HepG2 (cell line): Measurements from ENCODE around the gene HMMR. TPM values are rescaled to one million over a fixed set of nuclear protein-coding genes. Genes with fewer than 3 reads are reported as not detected.

ENCODE experiments used
- DR1 ChIP-seq: sonication (generic); formaldehyde crosslinking; IDR thresholded peaks from 2 replicates; pipeline ENCODE4 v1.8.0; 2021; ENCODE audit warnings: mild to moderate bottlenecking, missing genetic modification reagents, inconsistent platforms
- HNRNPK ChIP-seq: fragments of 200-400 bp; formaldehyde crosslinking; IDR thresholded peaks from 2 replicates; pipeline ENCODE4 v1.6.1; 2018; ENCODE audit warnings: low read length, low read depth, moderate library complexity, mild to moderate bottlenecking; ENCODE audit not compliant: poor library complexity, severe bottlenecking
- HOXA9 ChIP-seq: sonication (generic); formaldehyde crosslinking; IDR thresholded peaks from 2 replicates; pipeline ENCODE4 v1.8.1; 2022; ENCODE audit warnings: missing genetic modification reagents, mild to moderate bottlenecking, moderate library complexity, borderline replicate concordance
- ONECUT2 ChIP-seq: sonication (generic); formaldehyde crosslinking; IDR thresholded peaks from 2 replicates; pipeline ENCODE4 v1.4.0; 2020; ENCODE audit warnings: missing genetic modification reagents
- PAWR ChIP-seq: sonication (generic); formaldehyde crosslinking; IDR thresholded peaks from 2 replicates; pipeline ENCODE4 v1.4.0; 2020; ENCODE audit warnings: missing genetic modification reagents, mild to moderate bottlenecking, borderline replicate concordance
- SOX6 ChIP-seq, 2 experiments: fragments of 450-650 bp in 1 of 2; sonication (generic) in 1 of 2; formaldehyde crosslinking in 1 of 2; IDR thresholded peaks; 2 replicates each; pipeline versions ENCODE4 v1.4.0 to v1.6.1; 2017 to 2020; ENCODE audit warnings: antibody characterized with exemption in 1 of 2, mild to moderate bottlenecking in 1 of 2, missing genetic modification reagents in 1 of 2
- SP2 ChIP-seq: sonication (generic); formaldehyde crosslinking; IDR thresholded peaks from 2 replicates; pipeline ENCODE4 v1.5.1; 2020; ENCODE audit warnings: mild to moderate bottlenecking, missing genetic modification reagents
- ZNF251 ChIP-seq: sonication (generic); formaldehyde crosslinking; IDR thresholded peaks from 2 replicates; pipeline ENCODE4 v1.9.0; 2021; ENCODE audit warnings: mild to moderate bottlenecking, missing genetic modification reagents
- ZNF317 ChIP-seq: sonication (generic); formaldehyde crosslinking; IDR thresholded peaks from 2 replicates; pipeline ENCODE4 v1.5.0; 2020; ENCODE audit warnings: mild to moderate bottlenecking, missing genetic modification reagents
- ZNF777 ChIP-seq: sonication (generic); formaldehyde crosslinking; IDR thresholded peaks from 2 replicates; pipeline ENCODE4 v1.4.0; 2020; ENCODE audit warnings: missing genetic modification reagents
- ZNF878 ChIP-seq: sonication (generic); formaldehyde crosslinking; IDR thresholded peaks from 2 replicates; pipeline ENCODE4 v1.8.1; 2023; ENCODE audit warnings: mild to moderate bottlenecking, missing genetic modification reagents, moderate library complexity
- polyA plus RNA-seq, 8 experiments: library from polyadenylated mRNA; depleted of rRNA in 3 of 8; stranded (reverse) in 7 of 8; unstranded in 1 of 8; fragments of >200 nt; fragmentation: Illumina TruSeq in 4 of 8; extraction: Trizol in 4 of 8; gene quantifications; 2 replicates each; pipeline versions ENCODE4 v1.2.1 to v1.2.3, GENCODE V29; 2011 to 2016; ENCODE audit warnings: low read depth in 4 of 8, missing spikeins in 1 of 8, mixed read lengths in 1 of 8; ENCODE audit not compliant: insufficient read depth in 1 of 8
- total RNA-seq, 5 experiments: library from RNA; depleted of rRNA; stranded (reverse); fragments of >200 nt; fragmentation: Illumina TruSeq; extraction: Trizol; gene quantifications; 2 replicates each; pipeline ENCODE4 v1.2.3, GENCODE V29; 2016; ENCODE audit warnings: low read depth in 1 of 5
- TF ChIP-seq, protein P1 (sequence below): sonication (generic); formaldehyde crosslinking; IDR thresholded peaks from 2 replicates; pipeline ENCODE4 v1.9.0; 2022; ENCODE audit warnings: low read depth, missing genetic modification reagents
- TF ChIP-seq, protein P2 (sequence below): sonication (generic); formaldehyde crosslinking; IDR thresholded peaks from 2 replicates; pipeline ENCODE4 v1.4.0; 2020; ENCODE audit warnings: missing genetic modification reagents, low read depth, mild to moderate bottlenecking, borderline replicate concordance
- TF ChIP-seq, protein P3 (sequence below): sonication (generic); formaldehyde crosslinking; IDR thresholded peaks from 2 replicates; pipeline ENCODE4 v1.8.0; 2023; ENCODE audit warnings: mild to moderate bottlenecking, missing genetic modification reagents
- TF ChIP-seq, protein P4 (sequence below): sonication (generic); formaldehyde crosslinking; IDR thresholded peaks from 2 replicates; pipeline ENCODE4 v1.4.0; 2020; ENCODE audit warnings: missing genetic modification reagents
- TF ChIP-seq, protein P5 (sequence below): sonication (generic); formaldehyde crosslinking; IDR thresholded peaks from 2 replicates; pipeline ENCODE4 v1.4.0; 2020; ENCODE audit warnings: missing genetic modification reagents
- TF ChIP-seq, protein P6 (sequence below): sonication (generic); formaldehyde crosslinking; IDR thresholded peaks from 2 replicates; pipeline ENCODE4 v1.5.1; 2020; ENCODE audit warnings: mild to moderate bottlenecking, missing genetic modification reagents

The HMMR gene
- total and polyA plus RNA-seq, 2 of the 13 experiments (the other 11 are each of a cell fraction or from before 2014, with no cell fraction given), result 8.5 to 48.3 TPM

DNA sequence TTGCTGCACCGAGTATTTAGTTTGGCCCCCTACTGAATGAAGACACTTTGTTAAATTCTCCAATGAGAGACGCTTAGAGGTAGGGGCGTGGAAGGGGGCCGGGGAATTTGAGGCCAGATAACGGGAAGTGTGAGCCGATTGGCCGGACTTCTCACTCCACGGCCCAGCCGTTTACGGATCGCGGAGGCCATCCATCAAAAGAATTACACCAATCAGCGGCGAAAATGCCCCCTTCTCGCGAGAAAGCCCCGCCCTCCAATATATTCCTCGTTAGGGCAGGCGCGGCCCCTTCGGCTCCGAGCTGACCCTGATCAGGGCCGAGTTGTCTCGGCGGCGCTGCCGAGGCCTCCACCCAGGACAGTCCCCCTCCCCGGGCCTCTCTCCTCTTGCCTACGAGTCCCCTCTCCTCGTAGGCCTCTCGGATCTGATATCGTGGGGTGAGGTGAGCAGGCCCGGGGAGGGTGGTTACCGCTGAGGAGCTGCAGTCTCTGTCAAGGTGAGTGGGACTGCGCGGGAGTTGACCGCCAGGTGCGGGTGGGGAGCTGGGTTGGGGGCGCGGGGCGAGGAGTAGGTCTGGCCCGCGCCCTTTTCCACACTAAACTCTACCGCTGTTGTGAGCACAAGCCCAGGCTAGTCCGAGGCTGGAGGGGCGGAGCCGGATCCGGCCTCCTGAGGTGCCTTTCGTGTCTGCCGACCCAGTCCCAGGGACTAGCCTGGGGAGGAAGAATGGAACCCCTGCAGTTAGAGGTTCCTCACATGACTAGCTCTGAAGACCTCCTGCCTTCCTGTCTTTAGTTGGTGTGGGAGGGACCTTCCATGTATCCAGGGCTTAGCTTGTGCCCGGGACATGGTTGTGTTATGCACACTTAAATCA lies 22.9 kb upstream of the HMMR start, which contains the start of gene CCNG1 (continued):
- TF ChIP-seq PAWR (CRISPR knock-in tag) (no peak), ZNF251 (CRISPR knock-in tag) (no peak), HOXA9 (CRISPR knock-in tag) (peak; percentile 44; the same call in 1 of the 2 replicates), HNRNPK (no peak), SOX6 (IDR thresholded peaks at IDR 0.05) (no peak), SOX6 (CRISPR knock-in tag; IDR thresholded peaks at IDR 0.05) (peak; percentile 67), ONECUT2 (CRISPR knock-in tag) (no peak), ZNF317 (CRISPR knock-in tag) (peak; percentile 77; the same call in 1 of the 2 replicates), SP2 (peak; percentile 92), ZNF777 (CRISPR knock-in tag) (no peak; the same call in 1 of the 2 replicates), ZNF878 (peak; percentile 62; the same call in 1 of the 2 replicates), DR1 (CRISPR knock-in tag) (peak; percentile 99)
- TF ChIP-seq, protein P1, sequence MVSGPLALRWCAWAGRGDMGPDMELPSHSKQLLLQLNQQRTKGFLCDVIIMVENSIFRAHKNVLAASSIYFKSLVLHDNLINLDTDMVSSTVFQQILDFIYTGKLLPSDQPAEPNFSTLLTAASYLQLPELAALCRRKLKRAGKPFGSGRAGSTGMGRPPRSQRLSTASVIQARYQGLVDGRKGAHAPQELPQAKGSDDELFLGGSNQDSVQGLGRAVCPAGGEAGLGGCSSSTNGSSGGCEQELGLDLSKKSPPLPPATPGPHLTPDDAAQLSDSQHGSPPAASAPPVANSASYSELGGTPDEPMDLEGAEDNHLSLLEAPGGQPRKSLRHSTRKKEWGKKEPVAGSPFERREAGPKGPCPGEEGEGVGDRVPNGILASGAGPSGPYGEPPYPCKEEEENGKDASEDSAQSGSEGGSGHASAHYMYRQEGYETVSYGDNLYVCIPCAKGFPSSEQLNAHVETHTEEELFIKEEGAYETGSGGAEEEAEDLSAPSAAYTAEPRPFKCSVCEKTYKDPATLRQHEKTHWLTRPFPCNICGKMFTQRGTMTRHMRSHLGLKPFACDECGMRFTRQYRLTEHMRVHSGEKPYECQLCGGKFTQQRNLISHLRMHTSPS, result no peak
- TF ChIP-seq, protein P2, sequence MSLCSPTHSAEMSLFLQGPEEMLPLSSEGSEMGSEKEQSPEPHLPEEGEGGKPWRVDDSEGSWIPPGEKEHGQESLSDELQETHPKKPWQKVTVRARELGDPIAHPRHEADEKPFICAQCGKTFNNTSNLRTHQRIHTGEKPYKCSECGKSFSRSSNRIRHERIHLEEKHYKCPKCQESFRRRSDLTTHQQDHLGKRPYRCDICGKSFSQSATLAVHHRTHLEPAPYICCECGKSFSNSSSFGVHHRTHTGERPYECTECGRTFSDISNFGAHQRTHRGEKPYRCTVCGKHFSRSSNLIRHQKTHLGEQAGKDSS, result no peak
- TF ChIP-seq, protein P3, sequence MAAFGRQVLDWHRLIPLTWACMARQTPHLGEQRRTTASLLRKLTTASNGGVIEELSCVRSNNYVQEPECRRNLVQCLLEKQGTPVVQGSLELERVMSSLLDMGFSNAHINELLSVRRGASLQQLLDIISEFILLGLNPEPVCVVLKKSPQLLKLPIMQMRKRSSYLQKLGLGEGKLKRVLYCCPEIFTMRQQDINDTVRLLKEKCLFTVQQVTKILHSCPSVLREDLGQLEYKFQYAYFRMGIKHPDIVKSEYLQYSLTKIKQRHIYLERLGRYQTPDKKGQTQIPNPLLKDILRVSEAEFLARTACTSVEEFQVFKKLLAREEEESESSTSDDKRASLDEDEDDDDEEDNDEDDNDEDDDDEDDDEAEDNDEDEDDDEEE (CRISPR knock-in tag), result 0 out of 2 replicates have a peak, but pooled peaks have one; percentile 53
- TF ChIP-seq, protein P4, sequence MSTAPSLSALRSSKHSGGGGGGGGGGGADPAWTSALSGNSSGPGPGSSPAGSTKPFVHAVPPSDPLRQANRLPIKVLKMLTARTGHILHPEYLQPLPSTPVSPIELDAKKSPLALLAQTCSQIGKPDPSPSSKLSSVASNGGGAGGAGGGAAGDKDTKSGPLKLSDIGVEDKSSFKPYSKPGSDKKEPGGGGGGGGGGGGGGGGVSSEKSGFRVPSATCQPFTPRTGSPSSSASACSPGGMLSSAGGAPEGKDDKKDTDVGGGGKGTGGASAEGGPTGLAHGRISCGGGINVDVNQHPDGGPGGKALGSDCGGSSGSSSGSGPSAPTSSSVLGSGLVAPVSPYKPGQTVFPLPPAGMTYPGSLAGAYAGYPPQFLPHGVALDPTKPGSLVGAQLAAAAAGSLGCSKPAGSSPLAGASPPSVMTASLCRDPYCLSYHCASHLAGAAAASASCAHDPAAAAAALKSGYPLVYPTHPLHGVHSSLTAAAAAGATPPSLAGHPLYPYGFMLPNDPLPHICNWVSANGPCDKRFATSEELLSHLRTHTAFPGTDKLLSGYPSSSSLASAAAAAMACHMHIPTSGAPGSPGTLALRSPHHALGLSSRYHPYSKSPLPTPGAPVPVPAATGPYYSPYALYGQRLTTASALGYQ (CRISPR knock-in tag), result no peak
- TF ChIP-seq, protein P5, sequence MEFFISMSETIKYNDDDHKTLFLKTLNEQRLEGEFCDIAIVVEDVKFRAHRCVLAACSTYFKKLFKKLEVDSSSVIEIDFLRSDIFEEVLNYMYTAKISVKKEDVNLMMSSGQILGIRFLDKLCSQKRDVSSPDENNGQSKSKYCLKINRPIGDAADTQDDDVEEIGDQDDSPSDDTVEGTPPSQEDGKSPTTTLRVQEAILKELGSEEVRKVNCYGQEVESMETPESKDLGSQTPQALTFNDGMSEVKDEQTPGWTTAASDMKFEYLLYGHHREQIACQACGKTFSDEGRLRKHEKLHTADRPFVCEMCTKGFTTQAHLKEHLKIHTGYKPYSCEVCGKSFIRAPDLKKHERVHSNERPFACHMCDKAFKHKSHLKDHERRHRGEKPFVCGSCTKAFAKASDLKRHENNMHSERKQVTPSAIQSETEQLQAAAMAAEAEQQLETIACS (CRISPR knock-in tag), result no peak
- TF ChIP-seq, protein P6, sequence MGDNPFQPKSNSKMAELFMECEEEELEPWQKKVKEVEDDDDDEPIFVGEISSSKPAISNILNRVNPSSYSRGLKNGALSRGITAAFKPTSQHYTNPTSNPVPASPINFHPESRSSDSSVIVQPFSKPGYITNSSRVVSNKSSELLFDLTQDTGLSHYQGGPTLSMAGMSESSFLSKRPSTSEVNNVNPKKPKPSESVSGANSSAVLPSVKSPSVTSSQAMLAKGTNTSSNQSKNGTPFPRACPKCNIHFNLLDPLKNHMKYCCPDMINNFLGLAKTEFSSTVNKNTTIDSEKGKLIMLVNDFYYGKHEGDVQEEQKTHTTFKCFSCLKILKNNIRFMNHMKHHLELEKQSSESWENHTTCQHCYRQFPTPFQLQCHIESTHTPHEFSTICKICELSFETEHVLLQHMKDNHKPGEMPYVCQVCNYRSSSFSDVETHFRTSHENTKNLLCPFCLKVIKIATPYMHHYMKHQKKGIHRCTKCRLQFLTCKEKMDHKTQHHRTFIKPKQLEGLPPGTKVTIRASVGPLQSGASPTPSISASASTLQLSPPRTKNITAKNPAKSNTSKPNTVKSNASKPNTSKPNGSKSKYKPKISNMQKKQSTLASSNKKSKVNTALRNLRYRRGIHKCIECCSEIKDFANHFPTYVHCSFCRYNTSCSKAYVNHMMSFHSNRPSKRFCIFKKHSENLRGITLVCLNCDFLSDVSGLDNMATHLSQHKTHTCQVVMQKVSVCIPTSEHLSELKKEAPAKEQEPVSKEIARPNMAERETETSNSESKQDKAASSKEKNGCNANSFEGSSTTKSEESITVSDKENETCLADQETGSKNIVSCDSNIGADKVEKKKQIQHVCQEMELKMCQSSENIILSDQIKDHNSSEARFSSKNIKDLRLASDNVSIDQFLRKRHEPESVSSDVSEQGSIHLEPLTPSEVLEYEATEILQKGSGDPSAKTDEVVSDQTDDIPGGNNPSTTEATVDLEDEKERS (CRISPR knock-in tag), result 0 out of 2 replicates have a peak, but pooled peaks have one; percentile 20
